HepG2 (cell line): Measurements from ENCODE around the gene SLC29A1. TPM values are rescaled to one million over a fixed set of nuclear protein-coding genes. Genes with fewer than 3 reads are reported as not detected.

Experiments used
- GATAD2A ChIP-seq: IDR thresholded peaks from 2 replicates; pipeline ENCODE4 v1.6.1; 2016
- MBD4 ChIP-seq: IDR thresholded peaks from 2 replicates; pipeline ENCODE4 v1.6.1; 2012; ENCODE audit warnings: low read length, inconsistent platforms, borderline replicate concordance
- NFRKB ChIP-seq: fragments of 450-650 bp; IDR thresholded peaks from 2 replicates; pipeline ENCODE4 v1.6.1; 2017
- TARDBP ChIP-seq: sonication (generic); formaldehyde crosslinking; IDR thresholded peaks from 2 replicates; pipeline ENCODE4 v1.8.0; 2022; ENCODE audit warnings: mild to moderate bottlenecking, missing genetic modification reagents
- TSC22D2 ChIP-seq: sonication (generic); formaldehyde crosslinking; IDR thresholded peaks from 2 replicates; pipeline ENCODE4 v1.5.1; 2020; ENCODE audit warnings: missing genetic modification reagents, mild to moderate bottlenecking, borderline replicate concordance
- ZBTB7B ChIP-seq: sonication (generic); formaldehyde crosslinking; IDR thresholded peaks from 2 replicates; pipeline ENCODE4 v1.4.0; 2020; ENCODE audit warnings: missing genetic modification reagents
- ZNF326 ChIP-seq: sonication (generic); formaldehyde crosslinking; IDR thresholded peaks from 2 replicates; pipeline ENCODE4 v1.4.0; 2020; ENCODE audit warnings: missing genetic modification reagents, borderline replicate concordance
- ZNF605 ChIP-seq: sonication (generic); formaldehyde crosslinking; IDR thresholded peaks from 2 replicates; pipeline ENCODE4 v1.8.0; 2022; ENCODE audit warnings: mild to moderate bottlenecking, missing genetic modification reagents
- ZNF687 ChIP-seq: sonication (generic); formaldehyde crosslinking; IDR thresholded peaks from 2 replicates; pipeline ENCODE4 v1.5.1; 2020; ENCODE audit warnings: mild to moderate bottlenecking, missing genetic modification reagents, moderate library complexity
- ZNF790 ChIP-seq: sonication (generic); formaldehyde crosslinking; IDR thresholded peaks from 2 replicates; pipeline ENCODE4 v1.8.0; 2022; ENCODE audit warnings: missing genetic modification reagents, mild to moderate bottlenecking, borderline replicate concordance
- ZSCAN29 ChIP-seq: sonication (generic); formaldehyde crosslinking; conservative IDR thresholded peaks from 2 replicates; pipeline ENCODE4 v1.4.0; 2020; ENCODE audit warnings: mild to moderate bottlenecking, missing genetic modification reagents
- polyA plus RNA-seq, 8 experiments: library from polyadenylated mRNA; depleted of rRNA in 3 of 8; stranded (reverse) in 7 of 8; unstranded in 1 of 8; fragments of >200 nt; fragmentation: Illumina TruSeq in 4 of 8; extraction: Trizol in 4 of 8; gene quantifications; 2 replicates each; pipeline versions ENCODE4 v1.2.1 to v1.2.3, GENCODE V29; 2011 to 2016; ENCODE audit warnings: low read depth in 4 of 8, missing spikeins in 1 of 8, mixed read lengths in 1 of 8; ENCODE audit not compliant: insufficient read depth in 1 of 8
- total RNA-seq, 5 experiments: library from RNA; depleted of rRNA; stranded (reverse); fragments of >200 nt; fragmentation: Illumina TruSeq; extraction: Trizol; gene quantifications; 2 replicates each; pipeline ENCODE4 v1.2.3, GENCODE V29; 2016; ENCODE audit warnings: low read depth in 1 of 5
- TF ChIP-seq, protein P1 (sequence below): sonication (generic); formaldehyde crosslinking; IDR thresholded peaks from 2 replicates; pipeline ENCODE4 v1.4.0; 2020; ENCODE audit warnings: missing genetic modification reagents
- TF ChIP-seq, protein P2 (sequence below): sonication (generic); formaldehyde crosslinking; IDR thresholded peaks from 2 replicates; pipeline ENCODE4 v1.8.1; 2023; ENCODE audit warnings: mild to moderate bottlenecking, missing genetic modification reagents, borderline replicate concordance
- TF ChIP-seq, protein P3 (sequence below): IDR thresholded peaks from 2 replicates; pipeline ENCODE4 v1.6.1; 2012; ENCODE audit warnings: low read depth, low read length, improper control_type of control experiment

The SLC29A1 gene
- total and polyA plus RNA-seq, 2 of the 13 experiments (the other 11 are each of a cell fraction or from before 2014, with no cell fraction given), result 43.2 to 106 TPM

DNA sequence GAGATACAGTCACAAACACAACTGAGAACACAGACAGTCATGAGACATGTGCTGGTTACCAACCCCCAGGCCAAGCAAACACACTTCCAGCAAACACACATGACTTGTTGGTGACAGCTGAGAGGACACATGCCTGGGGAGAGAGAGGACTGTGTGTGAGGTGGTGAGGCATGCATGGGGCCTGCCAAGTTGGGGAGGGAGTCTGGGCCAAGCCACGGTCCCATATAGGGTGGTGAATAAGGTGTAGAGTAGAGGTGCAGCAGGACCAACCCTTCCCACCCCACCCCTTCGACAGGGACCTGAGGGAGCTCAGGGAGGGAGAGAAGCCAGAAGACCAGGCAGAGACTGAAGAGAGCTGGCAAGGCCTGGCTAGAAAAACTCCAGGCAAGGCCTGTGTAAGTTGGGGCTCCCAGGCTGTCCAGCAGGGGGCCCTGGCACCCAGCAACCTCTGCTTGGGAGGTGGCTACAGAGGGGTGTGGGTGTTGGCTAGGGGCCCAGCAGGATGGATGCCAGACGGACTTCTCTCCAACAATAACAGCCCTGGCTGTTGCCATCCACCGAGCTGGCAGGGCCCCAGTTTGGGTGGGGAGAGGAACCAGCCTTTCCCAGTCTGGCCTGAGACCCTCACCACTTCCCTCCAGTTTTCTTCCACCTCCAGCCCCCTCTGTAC, 2.0 kb upstream of the SLC29A1 start (continued):
- peak; percentile 53; the same call in 1 of the 2 replicates for TF ChIP-seq ZBTB7B (CRISPR knock-in tag)
- TF ChIP-seq, protein P1, sequence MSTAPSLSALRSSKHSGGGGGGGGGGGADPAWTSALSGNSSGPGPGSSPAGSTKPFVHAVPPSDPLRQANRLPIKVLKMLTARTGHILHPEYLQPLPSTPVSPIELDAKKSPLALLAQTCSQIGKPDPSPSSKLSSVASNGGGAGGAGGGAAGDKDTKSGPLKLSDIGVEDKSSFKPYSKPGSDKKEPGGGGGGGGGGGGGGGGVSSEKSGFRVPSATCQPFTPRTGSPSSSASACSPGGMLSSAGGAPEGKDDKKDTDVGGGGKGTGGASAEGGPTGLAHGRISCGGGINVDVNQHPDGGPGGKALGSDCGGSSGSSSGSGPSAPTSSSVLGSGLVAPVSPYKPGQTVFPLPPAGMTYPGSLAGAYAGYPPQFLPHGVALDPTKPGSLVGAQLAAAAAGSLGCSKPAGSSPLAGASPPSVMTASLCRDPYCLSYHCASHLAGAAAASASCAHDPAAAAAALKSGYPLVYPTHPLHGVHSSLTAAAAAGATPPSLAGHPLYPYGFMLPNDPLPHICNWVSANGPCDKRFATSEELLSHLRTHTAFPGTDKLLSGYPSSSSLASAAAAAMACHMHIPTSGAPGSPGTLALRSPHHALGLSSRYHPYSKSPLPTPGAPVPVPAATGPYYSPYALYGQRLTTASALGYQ (CRISPR knock-in tag), result no peak
- peak; percentile 43; the same call in 1 of the 2 replicates for TF ChIP-seq TARDBP
- TF ChIP-seq ZNF605, result peak; percentile 74
- TF ChIP-seq, protein P2, sequence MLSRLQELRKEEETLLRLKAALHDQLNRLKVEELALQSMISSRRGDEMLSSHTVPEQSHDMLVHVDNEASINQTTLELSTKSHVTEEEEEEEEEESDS (CRISPR knock-in tag), result no peak
- TF ChIP-seq, protein P3, sequence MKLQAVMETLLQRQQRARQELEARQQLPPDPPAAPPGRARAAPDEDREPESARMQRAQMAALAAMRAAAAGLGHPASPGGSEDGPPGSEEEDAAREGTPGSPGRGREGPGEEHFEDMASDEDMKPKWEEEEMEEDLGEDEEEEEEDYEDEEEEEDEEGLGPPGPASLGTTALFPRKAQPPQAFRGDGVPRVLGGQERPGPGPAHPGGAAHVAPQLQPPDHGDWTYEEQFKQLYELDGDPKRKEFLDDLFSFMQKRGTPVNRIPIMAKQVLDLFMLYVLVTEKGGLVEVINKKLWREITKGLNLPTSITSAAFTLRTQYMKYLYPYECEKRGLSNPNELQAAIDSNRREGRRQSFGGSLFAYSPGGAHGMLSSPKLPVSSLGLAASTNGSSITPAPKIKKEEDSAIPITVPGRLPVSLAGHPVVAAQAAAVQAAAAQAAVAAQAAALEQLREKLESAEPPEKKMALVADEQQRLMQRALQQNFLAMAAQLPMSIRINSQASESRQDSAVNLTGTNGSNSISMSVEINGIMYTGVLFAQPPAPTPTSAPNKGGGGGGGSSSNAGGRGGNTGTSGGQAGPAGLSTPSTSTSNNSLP, result 0 out of 2 replicates have a peak, but pooled peaks have one; percentile 25
- TF ChIP-seq ZSCAN29, result no peak
- TF ChIP-seq MBD4, result no peak
- TF ChIP-seq ZNF326 (CRISPR knock-in tag), result no peak
- TF ChIP-seq NFRKB, result no peak
- 0 out of 2 replicates have a peak, but pooled peaks have one; percentile 4 for TF ChIP-seq TSC22D2 (CRISPR knock-in tag)
- peak; percentile 87 for TF ChIP-seq GATAD2A
- no peak for TF ChIP-seq ZNF790
- peak; percentile 86 for TF ChIP-seq ZNF687
